ENCODE measurements around the gene GRIA2.

Gene GRIA2

DNA sequence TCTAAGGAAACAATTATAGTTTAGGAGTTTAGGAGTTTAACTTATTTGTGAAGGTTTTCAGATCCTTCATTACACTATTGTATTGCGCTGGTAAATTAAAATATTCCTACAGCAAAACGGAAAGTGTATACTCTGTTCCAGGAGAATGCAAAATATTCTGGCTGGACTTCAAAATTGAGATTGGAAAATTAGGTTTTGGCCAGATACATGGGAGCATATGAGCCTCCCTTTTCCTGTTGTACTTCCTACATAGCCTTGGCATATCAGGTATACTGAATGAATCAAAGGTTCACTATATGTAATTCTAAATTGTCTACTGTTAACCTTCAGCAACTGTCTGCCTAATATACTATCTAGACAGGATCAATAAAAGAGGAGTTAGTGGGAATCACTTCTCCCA, 25.2 kb upstream of the GRIA2 start:
- Histone ChIP-seq H3K79me2 (no peaks in the 10 kb centered on the region), H3K4me2 (ENCODE audit: low read length) (no peak overlapping the region), H3K9me3 (ENCODE audit: control insufficient read depth, low read length) (no peaks in the 10 kb centered on the region), H3K27me3 (ENCODE audit: control insufficient read depth, insufficient read depth, low read length) (no peaks in the 10 kb centered on the region), H3K4me3 (ENCODE audit: low read depth, low read length) (no peak overlapping the region), H3K36me3 (ENCODE audit: control insufficient read depth, insufficient read depth, low read length) (no peaks in the 10 kb centered on the region), H3K27ac (no peak overlapping the region), H2AFZ (no peak overlapping the region), H3K4me1 (no peaks in the 10 kb centered on the region), H3K9ac (no peak overlapping the region)
- TF ChIP-seq, protein P1, sequence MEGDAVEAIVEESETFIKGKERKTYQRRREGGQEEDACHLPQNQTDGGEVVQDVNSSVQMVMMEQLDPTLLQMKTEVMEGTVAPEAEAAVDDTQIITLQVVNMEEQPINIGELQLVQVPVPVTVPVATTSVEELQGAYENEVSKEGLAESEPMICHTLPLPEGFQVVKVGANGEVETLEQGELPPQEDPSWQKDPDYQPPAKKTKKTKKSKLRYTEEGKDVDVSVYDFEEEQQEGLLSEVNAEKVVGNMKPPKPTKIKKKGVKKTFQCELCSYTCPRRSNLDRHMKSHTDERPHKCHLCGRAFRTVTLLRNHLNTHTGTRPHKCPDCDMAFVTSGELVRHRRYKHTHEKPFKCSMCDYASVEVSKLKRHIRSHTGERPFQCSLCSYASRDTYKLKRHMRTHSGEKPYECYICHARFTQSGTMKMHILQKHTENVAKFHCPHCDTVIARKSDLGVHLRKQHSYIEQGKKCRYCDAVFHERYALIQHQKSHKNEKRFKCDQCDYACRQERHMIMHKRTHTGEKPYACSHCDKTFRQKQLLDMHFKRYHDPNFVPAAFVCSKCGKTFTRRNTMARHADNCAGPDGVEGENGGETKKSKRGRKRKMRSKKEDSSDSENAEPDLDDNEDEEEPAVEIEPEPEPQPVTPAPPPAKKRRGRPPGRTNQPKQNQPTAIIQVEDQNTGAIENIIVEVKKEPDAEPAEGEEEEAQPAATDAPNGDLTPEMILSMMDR (IDR thresholded peaks at IDR 0.05), result no peak

DNA sequence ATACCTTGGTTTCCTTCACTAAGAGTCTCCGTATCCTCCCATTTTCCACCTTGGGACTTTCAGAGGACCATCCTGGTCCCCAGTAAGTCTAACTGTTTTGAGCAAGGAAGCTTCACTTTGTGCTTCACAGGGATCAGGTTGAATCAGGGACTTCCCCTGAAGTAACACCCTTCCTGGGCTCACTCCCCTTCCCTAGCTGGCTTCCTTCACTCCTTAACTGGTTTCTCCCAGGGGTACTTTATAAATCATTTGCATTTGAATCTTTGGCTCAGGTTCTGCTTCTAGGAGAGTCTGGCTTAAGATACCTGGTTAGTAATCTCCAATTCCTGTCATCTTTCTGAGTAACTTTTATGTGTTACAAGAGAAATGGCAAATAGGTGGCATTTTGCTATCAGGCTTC, 24.5 kb upstream of the GRIA2 start:
- no peak overlapping the region for H3K4me2 ChIP-seq (ENCODE audit: low read length)
- H3K27me3 ChIP-seq (ENCODE audit: control insufficient read depth, insufficient read depth, low read length), result no peaks in the 10 kb centered on the region
- no peak overlapping the region for H3K4me3 ChIP-seq (ENCODE audit: low read depth, low read length)
- H3K9ac ChIP-seq, result no peak overlapping the region
- H3K79me2 ChIP-seq, result no peaks in the 10 kb centered on the region
- H2AFZ ChIP-seq, result no peak overlapping the region
- no peaks in the 10 kb centered on the region for H3K4me1 ChIP-seq
- H3K9me3 ChIP-seq (ENCODE audit: control insufficient read depth, low read length), result no peaks in the 10 kb centered on the region
- TF ChIP-seq, protein P1 (IDR thresholded peaks at IDR 0.05), result no peak
- no peak overlapping the region for H3K27ac ChIP-seq
- no peaks in the 10 kb centered on the region for H3K36me3 ChIP-seq (ENCODE audit: control insufficient read depth, insufficient read depth, low read length)

DNA sequence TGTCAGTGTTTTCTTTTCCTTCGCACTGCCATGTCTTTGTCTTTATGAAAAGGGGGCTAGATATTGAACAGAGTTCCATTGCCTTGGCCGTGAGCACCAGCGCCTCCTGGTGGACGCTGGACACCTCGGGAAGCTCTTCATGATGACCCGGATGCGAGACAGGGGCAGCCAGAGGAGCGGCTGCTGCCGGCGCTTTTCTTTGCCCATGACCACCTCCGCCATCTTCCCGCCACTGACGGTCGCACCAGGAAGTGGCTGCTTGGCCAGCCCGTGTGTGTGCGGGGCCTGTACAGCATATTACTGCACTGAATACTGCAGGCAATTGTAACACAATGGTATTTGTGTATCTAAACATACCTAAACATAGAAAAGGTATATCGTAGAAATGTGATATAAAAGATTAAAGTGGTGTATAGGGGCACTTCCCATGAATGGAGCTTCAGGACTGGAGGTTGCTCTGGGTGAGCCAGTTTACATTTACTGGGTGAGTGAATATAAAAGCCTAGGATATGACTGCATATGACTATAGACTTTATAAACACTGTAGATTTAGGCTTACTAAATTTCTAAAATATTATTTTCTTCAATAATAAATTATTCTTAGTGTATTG, 15.8 kb upstream of the GRIA2 start:
- no peaks in the 10 kb centered on the region for H3K79me2 ChIP-seq
- TF ChIP-seq, protein P1 (IDR thresholded peaks at IDR 0.05), result no peak
- no peak overlapping the region for H2AFZ ChIP-seq
- H3K36me3 ChIP-seq (ENCODE audit: control insufficient read depth, insufficient read depth, low read length), result no peaks in the 10 kb centered on the region
- H3K27me3 ChIP-seq (ENCODE audit: control insufficient read depth, insufficient read depth, low read length), result no peaks in the 10 kb centered on the region
- no peak overlapping the region for H3K9ac ChIP-seq
- no peaks in the 10 kb centered on the region for H3K4me1 ChIP-seq
- H3K9me3 ChIP-seq (ENCODE audit: control insufficient read depth, low read length), result no peaks in the 10 kb centered on the region
- no peak overlapping the region for H3K4me3 ChIP-seq (ENCODE audit: low read depth, low read length)
- H3K27ac ChIP-seq, result no peak overlapping the region
- H3K4me2 ChIP-seq (ENCODE audit: low read length), result no peak overlapping the region

DNA sequence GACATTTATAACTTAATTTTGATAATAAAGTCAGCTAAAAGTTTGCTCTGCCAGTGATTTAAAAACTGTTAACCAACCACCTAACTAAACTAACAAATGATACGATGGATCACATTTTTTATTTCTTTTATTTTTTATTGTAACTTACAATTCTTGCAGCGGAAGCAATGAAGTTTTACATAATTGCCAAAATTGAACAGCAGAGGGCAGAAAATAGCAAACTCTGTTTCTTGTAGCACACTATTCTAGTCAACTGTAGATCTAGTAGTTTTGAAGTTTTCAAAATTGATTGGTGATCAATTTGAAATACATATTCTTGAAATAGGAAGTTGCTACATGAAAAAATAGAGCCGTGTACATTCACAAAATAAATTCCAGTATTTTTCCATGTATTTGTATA, 2.8 kb upstream of the GRIA2 start:
- Histone ChIP-seq H3K79me2 (no peaks in the 10 kb centered on the region), H3K4me3 (ENCODE audit: low read depth, low read length) (no peak overlapping the region), H3K4me1 (no peaks in the 10 kb centered on the region), H3K9ac (no peak overlapping the region), H3K36me3 (ENCODE audit: control insufficient read depth, insufficient read depth, low read length) (no peaks in the 10 kb centered on the region), H3K27ac (no peak overlapping the region), H2AFZ (no peak overlapping the region), H3K4me2 (ENCODE audit: low read length) (no peak overlapping the region), H3K27me3 (ENCODE audit: control insufficient read depth, insufficient read depth, low read length) (peaks cover 4% of the 10 kb centered on the region), H3K9me3 (ENCODE audit: control insufficient read depth, low read length) (no peaks in the 10 kb centered on the region)
- TF ChIP-seq, protein P1 (IDR thresholded peaks at IDR 0.05), result peak; percentile 17

DNA sequence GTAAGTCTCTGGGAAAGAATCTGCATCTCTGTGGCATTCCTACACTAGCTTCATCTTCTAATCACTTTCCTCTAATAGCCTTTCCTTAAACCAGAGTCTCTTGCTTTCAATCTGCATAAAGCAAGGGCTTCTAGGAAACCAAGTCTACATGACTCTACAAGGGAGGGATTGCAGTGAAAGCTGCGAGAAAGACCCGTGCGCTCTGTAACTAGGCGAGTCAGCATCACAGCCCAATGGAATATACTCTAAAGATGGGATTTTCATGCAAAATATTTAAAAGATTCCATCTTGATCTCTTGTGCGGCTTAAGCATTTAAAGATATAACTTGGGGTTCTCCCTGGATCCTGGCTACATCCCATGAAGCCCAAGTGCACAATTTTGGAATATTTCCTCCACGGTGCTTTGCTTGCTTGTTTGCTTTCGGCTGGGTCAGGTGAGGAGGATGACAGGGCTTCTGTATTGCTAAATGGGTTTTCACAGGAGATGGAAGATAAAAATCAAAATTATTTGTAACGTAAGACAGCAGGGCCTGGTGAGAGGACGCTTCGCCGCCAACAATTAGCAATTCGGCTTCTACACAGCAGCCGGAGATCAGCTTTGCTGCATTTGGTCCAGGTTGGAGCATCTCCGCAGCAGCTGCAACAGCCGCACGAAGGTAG, 687 bp upstream of the GRIA2 start:
- Histone ChIP-seq H3K36me3 (ENCODE audit: control insufficient read depth, insufficient read depth, low read length) (no peaks in the 10 kb centered on the region), H3K4me2 (ENCODE audit: low read length) (no peak overlapping the region), H3K4me1 (no peaks in the 10 kb centered on the region), H3K9ac (no peak overlapping the region), H3K79me2 (no peaks in the 10 kb centered on the region), H2AFZ (peak overlapping the region; percentile 38), H3K9me3 (ENCODE audit: control insufficient read depth, low read length) (no peaks in the 10 kb centered on the region), H3K27me3 (ENCODE audit: control insufficient read depth, insufficient read depth, low read length) (peaks cover 4% of the 10 kb centered on the region), H3K4me3 (ENCODE audit: low read depth, low read length) (no peak overlapping the region), H3K27ac (no peak overlapping the region)
- TF ChIP-seq, protein P1 (IDR thresholded peaks at IDR 0.05), result no peak

All from parathyroid adenoma (tissue), 2 donors.